GM21381 (cell line): ENCODE measurements around the gene TNK2.
"Not testable (repeated sequence)": the region's sequence is repeated elsewhere in the genome, so short reads cannot be mapped to it uniquely, and the experiment has no call there.

Experiments used
- ATAC-seq: cut with Tn5 transposase; IDR thresholded peaks from one replicate; pipeline ENCODE4 v1.9.1; 2021; ENCODE audit warnings: mild to moderate bottlenecking, moderate library complexity; ENCODE audit not compliant: unreplicated experiment

Gene TNK2

GRCh38 chr3:195907934-195908693, at the start of gene TNK2:
Gene TNK2 (minus strand): TSS chr3:195908551. CDS start chr3:195888588, 19,963 bp downstream.
- ATAC-seq: peak; percentile 20

GRCh38 chr3:195956577-195956976, 48.2 kb upstream of the TNK2 start:
- ATAC-seq: no peak

- not testable (repeated sequence) for ATAC-seq
These were observed 47.1 kb upstream of the TNK2 start for GRCh38 chr3:195955416-195955841.

- ATAC-seq: peak; percentile 51
These were observed 46.4 kb upstream of the TNK2 start for GRCh38 chr3:195954752-195955119.

- ATAC-seq: peak; percentile 98
These were observed 45.9 kb upstream of the TNK2 start for GRCh38 chr3:195954052-195954751.

- ATAC-seq: not testable (repeated sequence)
These were observed 44.2 kb upstream of the TNK2 start for GRCh38 chr3:195952590-195952989.

- ATAC-seq: not testable (repeated sequence)
These were observed 43.3 kb upstream of the TNK2 start for GRCh38 chr3:195951443-195952177.

GRCh38 chr3:195950731-195951130, 42.4 kb upstream of the TNK2 start:
- ATAC-seq: not testable (repeated sequence)

- not testable (repeated sequence) for ATAC-seq
These were observed 41.8 kb upstream of the TNK2 start for GRCh38 chr3:195950164-195950563.

- ATAC-seq: not testable (repeated sequence)
These were observed 38.8 kb upstream of the TNK2 start for GRCh38 chr3:195946910-195947699.

- ATAC-seq: not testable (repeated sequence)
These were observed 33.0 kb upstream of the TNK2 start for GRCh38 chr3:195941265-195941815.

GRCh38 chr3:195940806-195941205, 32.5 kb upstream of the TNK2 start:
- ATAC-seq: not testable (repeated sequence)

GRCh38 chr3:195939526-195940470, 31.4 kb upstream of the TNK2 start:
- ATAC-seq: not testable (repeated sequence)

GRCh38 chr3:195933044-195933430, 24.7 kb upstream of the TNK2 start:
- not testable (repeated sequence) for ATAC-seq

- ATAC-seq: no peak
These were observed 24.2 kb upstream of the TNK2 start for GRCh38 chr3:195932418-195933043.

- ATAC-seq: no peak
These were observed 23.4 kb upstream of the TNK2 start for GRCh38 chr3:195931582-195932273.

- no peak for ATAC-seq
These were observed 21.1 kb upstream of the TNK2 start for GRCh38 chr3:195929452-195929851.

GRCh38 chr3:195921334-195921791, 13.0 kb upstream of the TNK2 start:
- no peak for ATAC-seq
